ENCODE measurements around the gene SLC35E2B. TPM values are rescaled to one million over a fixed set of nuclear protein-coding genes. Genes with fewer than 3 reads are reported as not detected.
"Not testable (repeated sequence)": the region's sequence is repeated elsewhere in the genome, so short reads cannot be mapped to it uniquely, and the experiment has no call there.

Gene SLC35E2B
- total RNA-seq, 2 donors from 2014 or later, result 18.4 to 22.1 TPM

DNA sequence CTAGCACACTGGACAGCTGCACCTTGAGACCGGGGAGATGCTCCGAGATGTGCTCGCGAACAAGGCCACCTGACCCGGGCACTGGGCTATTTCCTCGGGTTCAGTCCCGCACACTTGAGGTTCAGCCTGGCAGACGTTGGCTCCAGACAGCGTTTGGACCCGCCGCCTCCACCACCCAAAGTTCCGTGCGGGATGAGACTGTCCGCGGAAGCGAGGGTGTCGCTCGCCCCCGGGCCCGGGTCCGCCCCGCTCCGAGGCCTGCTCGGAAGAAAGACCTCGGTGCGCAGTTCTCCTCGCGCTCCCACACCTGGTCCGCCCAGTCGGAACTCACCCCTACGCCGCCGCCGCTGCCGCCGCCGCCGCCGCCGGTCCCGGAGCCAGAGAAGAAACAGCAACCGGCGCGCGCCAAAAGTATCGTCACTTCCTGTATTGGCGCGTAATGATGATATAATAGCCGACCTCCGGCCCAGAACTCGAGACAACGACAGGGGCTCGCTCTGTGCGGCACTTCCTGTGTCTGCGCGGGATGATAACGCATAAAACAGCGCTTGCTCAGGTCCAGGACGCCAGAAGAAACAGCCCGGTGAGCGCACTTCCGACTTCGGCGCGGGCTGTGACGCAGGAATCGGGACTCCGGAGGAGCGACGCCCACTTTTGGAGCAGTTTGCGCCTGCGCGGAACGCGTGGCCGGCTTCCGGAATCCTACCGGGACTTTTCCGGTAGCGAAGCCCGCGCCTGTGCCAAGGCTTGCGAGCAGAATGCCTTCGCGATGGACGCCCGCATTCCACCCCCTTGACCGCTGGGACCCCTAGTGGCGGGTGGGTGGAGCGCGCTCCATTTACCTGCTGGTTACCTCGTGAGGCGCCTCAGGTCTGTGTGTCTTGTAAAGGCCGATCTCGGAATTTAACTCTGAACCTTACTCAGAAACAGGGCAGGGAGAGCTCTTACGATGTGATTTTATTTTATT lies 33.7 kb downstream of the SLC35E2B start, which contains the start of gene CDK11B:
CDK11B (minus strand) TSS at position 422 of the 967 bp plus-strand sequence. CDS start 1,519 bp downstream, outside the sequence.
- peak; percentile 93 for DNase-seq (ENCODE audit: low spot score)
- peaks cover 29% of the 10 kb centered on the region for H3K36me3 ChIP-seq
- H3K4me1 ChIP-seq, result peaks cover 0 to 10% of the 10 kb centered on the region in 2 donors
- not testable (repeated sequence) for H3K27me3 ChIP-seq, H3K9me3 ChIP-seq
- H3K4me3 ChIP-seq, result peak within 1 kb of the TSS; percentile 64 to 68
- TF ChIP-seq, protein P1, sequence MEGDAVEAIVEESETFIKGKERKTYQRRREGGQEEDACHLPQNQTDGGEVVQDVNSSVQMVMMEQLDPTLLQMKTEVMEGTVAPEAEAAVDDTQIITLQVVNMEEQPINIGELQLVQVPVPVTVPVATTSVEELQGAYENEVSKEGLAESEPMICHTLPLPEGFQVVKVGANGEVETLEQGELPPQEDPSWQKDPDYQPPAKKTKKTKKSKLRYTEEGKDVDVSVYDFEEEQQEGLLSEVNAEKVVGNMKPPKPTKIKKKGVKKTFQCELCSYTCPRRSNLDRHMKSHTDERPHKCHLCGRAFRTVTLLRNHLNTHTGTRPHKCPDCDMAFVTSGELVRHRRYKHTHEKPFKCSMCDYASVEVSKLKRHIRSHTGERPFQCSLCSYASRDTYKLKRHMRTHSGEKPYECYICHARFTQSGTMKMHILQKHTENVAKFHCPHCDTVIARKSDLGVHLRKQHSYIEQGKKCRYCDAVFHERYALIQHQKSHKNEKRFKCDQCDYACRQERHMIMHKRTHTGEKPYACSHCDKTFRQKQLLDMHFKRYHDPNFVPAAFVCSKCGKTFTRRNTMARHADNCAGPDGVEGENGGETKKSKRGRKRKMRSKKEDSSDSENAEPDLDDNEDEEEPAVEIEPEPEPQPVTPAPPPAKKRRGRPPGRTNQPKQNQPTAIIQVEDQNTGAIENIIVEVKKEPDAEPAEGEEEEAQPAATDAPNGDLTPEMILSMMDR (IDR thresholded peaks at IDR 0.05), result peak in 1 of 2 donors; percentile 48
- peak within 1 kb of the TSS; percentile 89 to 97 for H3K27ac ChIP-seq

DNA sequence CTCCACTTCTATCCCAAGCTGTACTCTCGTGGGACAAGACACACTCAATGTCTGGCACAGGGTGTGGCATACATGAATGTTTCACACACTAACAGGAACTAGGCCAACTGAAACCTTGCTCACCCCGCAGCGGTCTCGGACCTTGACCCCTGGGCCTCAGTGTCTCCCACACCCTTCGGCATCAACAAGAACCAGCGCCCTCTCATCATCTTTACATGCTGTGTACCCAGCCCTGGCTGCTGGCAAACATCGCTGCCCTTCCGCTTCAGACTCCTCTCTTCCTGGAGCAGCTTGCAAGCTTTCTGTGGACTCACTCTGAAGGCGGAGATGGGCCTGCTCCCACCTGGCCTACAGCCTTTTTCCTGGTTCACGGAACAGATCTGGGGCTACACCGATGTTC lies 44.3 kb downstream of the SLC35E2B start:
- H3K27ac ChIP-seq; H3K4me1 ChIP-seq; H3K4me3 ChIP-seq; DNase-seq (ENCODE audit: low spot score); H3K9me3 ChIP-seq; H3K27me3 ChIP-seq: not testable (repeated sequence)
- peaks cover 58% of the 10 kb centered on the region for H3K36me3 ChIP-seq

DNA sequence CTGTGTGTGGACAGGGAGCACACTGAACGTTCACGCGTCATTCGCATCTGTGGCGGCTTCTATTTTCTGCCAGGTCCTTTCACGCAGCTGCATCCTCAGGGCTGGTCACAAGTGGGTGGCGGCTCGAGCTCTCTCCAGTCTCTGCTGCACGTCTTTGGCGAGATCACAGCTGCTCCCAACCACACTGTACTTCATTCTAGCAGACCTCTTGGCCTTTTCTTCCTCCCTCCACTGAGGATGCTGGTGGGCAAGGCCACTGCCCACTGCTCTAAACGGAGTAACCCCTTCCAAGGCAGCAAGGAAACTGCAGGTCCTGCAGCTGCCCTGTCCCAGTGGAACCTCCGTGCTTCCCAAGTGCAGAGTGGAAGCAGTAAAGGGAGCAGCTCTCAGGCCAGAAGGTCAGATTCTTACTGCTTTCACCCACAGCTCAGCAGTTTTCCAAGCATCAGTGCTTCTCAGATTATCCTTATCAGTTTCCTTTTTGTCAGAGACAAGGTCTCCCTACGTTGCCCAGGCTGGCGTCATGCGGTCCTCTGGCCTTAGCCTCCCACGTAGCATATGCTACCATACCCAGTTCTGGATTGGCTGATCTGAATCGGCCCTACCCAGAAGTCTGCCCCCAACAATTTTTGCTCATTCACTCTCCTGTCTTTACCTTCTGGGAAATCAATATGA lies 44.9 kb downstream of the SLC35E2B start:
- H3K36me3 ChIP-seq, result peaks cover 55% of the 10 kb centered on the region
- not testable (repeated sequence) for DNase-seq (ENCODE audit: low spot score); H3K4me3 ChIP-seq; H3K4me1 ChIP-seq; H3K9me3 ChIP-seq; H3K27me3 ChIP-seq; H3K27ac ChIP-seq

DNA sequence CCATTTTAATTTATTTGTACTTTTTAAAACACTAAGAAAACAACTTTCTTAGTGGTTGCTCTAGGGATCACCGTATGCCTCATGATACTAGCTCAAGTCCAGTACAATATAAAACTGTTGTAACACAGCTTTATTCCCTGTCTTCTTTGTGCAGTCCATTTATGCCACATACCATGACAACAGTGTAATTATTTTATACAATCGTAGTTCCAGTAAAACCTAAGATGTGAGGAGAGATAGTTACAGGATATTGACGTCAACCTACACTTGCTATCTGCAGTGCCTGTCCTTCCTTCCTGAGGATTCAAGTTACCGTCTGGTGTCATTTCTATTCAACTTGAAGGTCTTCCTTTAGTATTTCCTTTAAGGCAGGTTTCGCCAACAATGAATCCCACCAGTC lies 46.3 kb downstream of the SLC35E2B start:
- H3K36me3 ChIP-seq, result peaks cover 43% of the 10 kb centered on the region
- not testable (repeated sequence) for H3K27ac ChIP-seq; H3K9me3 ChIP-seq; H3K4me3 ChIP-seq; H3K27me3 ChIP-seq; H3K4me1 ChIP-seq; DNase-seq (ENCODE audit: low spot score)

DNA sequence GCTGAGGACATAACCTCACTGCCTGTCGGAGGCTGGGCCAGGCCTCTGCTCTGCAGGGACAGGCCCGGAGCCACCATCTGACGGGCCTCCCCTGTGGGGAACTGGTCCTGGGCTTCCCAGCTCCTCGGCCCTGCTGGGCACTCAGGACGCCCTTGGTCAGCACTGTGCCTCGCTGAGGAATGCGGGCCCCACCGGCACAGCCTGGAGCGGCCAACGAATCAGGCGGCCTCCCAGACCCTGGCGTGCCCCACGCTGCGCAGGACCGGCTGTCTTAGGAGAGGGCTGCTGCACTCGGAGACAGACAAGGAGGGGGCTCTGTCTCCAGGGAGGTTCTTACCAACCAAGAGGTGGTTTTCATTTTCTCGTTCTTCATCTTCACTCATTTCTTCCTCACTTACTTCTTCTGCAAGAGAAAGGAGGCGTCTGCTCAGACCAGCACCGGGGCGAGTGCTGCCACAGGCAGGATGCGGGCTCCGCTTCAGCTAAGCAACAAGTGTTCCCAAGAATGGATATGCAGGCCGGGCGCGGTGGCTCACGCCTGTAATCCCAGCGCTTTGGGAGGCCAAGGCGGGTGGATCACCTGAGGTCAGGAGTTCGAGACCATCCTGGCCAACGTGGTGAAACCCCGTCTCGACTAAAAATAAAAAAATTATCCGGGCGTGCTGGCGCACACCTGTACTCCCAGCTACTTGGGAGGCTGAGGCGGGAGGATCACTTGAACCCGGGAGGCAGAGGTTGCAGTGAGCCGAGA lies 51.7 kb downstream of the SLC35E2B start:
- DNase-seq (ENCODE audit: low spot score), result not testable (repeated sequence)
- peaks cover 20% of the 10 kb centered on the region for H3K36me3 ChIP-seq

DNA sequence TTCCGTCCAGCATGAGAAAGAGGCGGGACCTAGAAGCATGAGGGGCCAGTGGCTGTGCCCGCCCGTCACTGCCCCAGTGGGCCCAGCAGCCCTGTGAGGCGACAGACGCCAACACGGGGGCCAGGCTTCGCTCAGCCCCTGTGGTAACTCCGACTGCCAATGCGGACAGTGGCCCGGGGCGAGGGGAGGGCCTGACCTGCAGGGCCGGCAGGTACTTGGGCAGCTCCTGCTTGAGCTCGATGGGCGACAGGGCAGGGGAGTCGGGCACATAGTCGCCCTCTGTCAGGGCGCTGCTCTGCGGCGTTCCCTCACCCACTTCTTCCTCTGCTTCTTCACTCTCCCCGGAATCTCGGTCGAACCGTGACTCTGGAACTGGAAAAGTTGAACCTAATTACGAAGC lies 52.5 kb downstream of the SLC35E2B start:
- peaks cover 20% of the 10 kb centered on the region for H3K36me3 ChIP-seq
- H3K4me1 ChIP-seq; H3K9me3 ChIP-seq; H3K4me3 ChIP-seq; H3K27ac ChIP-seq; DNase-seq (ENCODE audit: low spot score); H3K27me3 ChIP-seq: not testable (repeated sequence)

More for the DNA sequence above, 51.7 kb downstream of the SLC35E2B start:
- H3K27me3 ChIP-seq, H3K4me3 ChIP-seq, H3K9me3 ChIP-seq, H3K4me1 ChIP-seq, H3K27ac ChIP-seq: not testable (repeated sequence)

DNA sequence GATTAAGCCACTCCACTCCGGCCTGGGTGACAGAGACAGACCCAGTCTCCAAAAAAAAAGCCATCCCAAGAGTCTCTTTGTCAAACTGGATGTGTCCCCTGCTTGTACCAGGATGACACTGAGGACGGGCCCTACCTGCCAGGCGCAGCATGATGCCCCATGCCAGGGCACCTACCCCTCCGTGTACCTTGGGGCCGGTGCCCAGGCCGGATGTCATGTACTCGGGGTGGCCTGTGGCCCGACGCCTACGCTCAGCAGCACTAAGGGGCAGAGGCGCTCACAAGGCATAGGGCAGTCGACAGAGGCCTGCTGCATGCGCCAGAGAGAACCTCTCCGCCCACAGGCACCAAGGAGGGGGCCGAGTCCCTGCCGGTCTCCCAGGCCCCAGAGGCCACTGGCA lies 53.2 kb downstream of the SLC35E2B start:
- peaks cover 20% of the 10 kb centered on the region for H3K36me3 ChIP-seq
- not testable (repeated sequence) for DNase-seq (ENCODE audit: low spot score); H3K27me3 ChIP-seq; H3K4me3 ChIP-seq; H3K4me1 ChIP-seq; H3K27ac ChIP-seq; H3K9me3 ChIP-seq

DNA sequence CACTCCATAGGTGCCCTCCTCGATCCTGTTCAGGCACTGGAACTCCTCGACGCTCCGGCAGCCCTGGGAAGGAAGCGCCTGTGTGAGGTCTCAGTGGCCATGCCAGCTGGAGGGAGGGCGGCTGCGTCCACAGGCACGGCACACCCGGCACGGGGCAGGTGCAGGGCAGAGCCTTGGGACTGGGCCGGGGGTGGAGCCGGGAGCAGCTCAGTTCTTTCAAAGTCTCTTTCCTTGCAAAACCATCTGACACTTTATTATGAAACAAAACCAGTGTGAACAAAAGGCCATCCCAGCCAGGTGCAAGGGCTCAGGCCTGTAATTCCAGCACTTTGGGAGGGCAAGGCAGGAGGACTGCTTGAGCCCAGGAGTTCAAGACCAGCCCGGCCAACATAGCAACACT lies 54.1 kb downstream of the SLC35E2B start:
- not testable (repeated sequence) for H3K27ac ChIP-seq; H3K4me3 ChIP-seq; H3K27me3 ChIP-seq; DNase-seq (ENCODE audit: low spot score); H3K9me3 ChIP-seq; H3K4me1 ChIP-seq
- H3K36me3 ChIP-seq, result peaks cover 20% of the 10 kb centered on the region

DNA sequence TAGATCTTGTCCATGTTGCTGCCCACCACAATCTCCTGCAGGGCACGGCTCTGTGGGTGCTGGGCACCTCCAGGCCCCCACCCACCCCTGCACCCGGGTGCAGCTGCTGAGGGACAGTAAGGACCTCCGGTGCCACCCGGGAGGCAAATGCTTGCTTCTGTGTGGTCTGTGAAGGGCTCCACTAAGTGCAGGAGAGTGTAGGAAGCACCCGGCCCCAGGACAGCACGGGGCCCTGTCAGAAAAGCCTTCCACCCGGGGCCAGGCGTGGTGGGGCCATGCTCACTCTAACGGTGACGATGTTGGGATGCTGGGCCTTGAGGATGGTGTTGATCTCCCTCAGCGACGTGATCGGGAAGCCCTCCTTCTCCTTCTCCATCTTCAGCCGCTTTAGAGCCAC lies 55.1 kb downstream of the SLC35E2B start:
- H3K4me3 ChIP-seq; H3K4me1 ChIP-seq; H3K9me3 ChIP-seq; H3K27me3 ChIP-seq; H3K27ac ChIP-seq; DNase-seq (ENCODE audit: low spot score): not testable (repeated sequence)
- peaks cover 20% of the 10 kb centered on the region for H3K36me3 ChIP-seq

DNA sequence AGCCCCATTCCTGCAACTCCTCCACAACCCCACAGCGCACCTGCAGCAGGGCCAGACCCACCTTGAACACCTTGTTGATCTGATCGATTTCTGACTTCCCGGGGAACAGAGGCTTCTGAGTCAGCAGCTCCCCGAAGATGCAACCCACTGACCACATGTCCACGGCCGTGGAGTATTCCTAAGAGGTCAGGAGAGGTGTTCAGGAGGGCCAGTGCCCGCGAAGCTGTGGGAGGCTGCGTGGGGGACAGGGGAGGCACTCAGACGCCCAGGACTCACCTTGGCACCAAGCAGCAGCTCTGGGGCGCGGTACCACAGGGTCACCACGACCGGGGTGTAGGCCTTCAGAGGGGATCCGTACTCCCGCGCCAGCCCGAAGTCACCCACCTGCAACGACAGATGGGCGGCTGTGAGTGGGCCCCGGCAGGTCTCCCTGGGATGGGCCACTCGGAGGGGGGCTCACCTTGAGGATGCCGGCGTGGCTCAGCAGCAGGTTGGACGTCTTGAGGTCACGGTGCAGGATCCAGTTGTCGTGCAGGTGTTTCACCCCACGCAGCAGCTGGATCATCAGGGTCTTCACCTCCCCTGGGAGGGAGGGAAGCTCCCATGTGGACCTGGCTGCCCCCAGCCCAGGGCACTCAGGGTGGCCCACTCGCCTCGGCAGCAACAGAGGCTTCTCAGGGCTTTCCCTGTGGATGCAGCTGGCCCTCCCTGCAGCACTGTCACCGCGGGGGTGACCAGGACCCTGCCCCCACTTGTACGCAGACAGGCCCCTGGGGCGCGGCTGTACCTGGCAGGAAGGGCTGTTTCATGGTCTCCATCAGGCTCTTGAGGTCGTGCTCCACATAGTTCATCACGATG lies 55.7 kb downstream of the SLC35E2B start:
- not testable (repeated sequence) for H3K4me1 ChIP-seq; H3K27me3 ChIP-seq; DNase-seq (ENCODE audit: low spot score); H3K9me3 ChIP-seq; H3K4me3 ChIP-seq; H3K27ac ChIP-seq
- peaks cover 20% of the 10 kb centered on the region for H3K36me3 ChIP-seq

DNA sequence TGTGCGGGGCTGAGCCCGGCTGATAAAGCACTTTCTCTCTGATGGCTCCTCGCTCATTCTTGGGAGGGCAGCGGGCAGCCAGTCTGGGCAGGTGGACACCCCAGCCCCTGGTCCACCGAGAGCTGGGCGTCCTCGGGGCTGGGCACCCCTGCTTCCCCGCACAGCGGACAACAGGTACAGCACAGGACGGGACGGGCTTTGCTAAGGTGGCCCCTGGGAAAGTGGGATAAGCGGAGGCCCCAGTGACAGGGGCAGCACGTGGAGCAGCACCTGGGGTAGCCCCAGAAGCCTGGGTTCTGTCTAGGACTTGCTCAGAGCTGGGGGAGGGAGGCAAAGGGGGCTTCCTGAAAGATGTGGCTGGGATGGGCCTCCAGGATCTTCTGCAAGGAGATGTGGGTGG lies 58.0 kb downstream of the SLC35E2B start:
- H3K4me3 ChIP-seq; H3K27me3 ChIP-seq; DNase-seq (ENCODE audit: low spot score); H3K27ac ChIP-seq; H3K9me3 ChIP-seq: not testable (repeated sequence)
- Histone ChIP-seq H3K36me3 (peaks cover 20% of the 10 kb centered on the region), H3K4me1 (peaks cover 0 to 23% of the 10 kb centered on the region in 2 donors)

DNA sequence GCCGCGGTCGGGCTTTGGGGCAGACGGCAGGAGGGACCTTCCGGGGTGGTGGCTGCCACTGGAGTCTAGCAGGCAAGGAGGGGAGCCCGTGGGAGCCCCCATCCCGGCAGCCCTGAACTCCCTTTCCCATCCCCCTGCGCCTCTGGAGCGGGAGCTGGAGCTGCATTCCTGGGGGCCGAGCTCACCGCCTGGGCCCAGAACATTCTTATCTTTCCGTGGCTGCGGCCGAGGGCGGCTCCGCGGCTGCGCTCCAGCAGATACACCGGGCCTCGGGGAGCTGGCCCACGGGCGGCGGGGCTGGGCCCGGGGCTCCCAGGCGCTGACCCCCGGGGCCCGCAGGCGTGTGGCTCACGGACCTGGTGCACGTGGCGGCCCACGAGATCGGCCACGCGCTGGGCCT lies 59.2 kb downstream of the SLC35E2B start:
- H3K4me3 ChIP-seq; DNase-seq (ENCODE audit: low spot score); H3K27me3 ChIP-seq; H3K9me3 ChIP-seq; H3K27ac ChIP-seq: not testable (repeated sequence)
- Histone ChIP-seq H3K36me3 (peaks cover 19% of the 10 kb centered on the region), H3K4me1 (peaks cover 0 to 23% of the 10 kb centered on the region in 2 donors)

Data from right atrium auricular region (tissue), 2 donors.